DMS 273 (cell line): ENCODE measurements around the gene LACRT.
A peak's percentile ranks its signal among the peaks of the same experiment; 100 is the strongest.
"Not testable (repeated sequence)": the region's sequence is repeated elsewhere in the genome, so short reads cannot be mapped to it uniquely, and the experiment has no call there.

Experiments
- DNase-seq: peaks from one replicate; lab custom pipeline; 2025; ENCODE audit not compliant: unreplicated experiment; lab: John Stamatoyannopoulos, UW

Gene LACRT

GRCh38 chr12:54634795-54635194 lies at the start of gene LACRT:
Gene LACRT, minus strand, starts transcription at chr12:54634895. Its CDS starts 54 bp downstream, at chr12:54634841.
- DNase-seq = no peak

- DNase-seq = no peak
Observed at GRCh38 chr12:54683398-54683797, 48.7 kb upstream of the LACRT start.

GRCh38 chr12:54682674-54683073 lies 48.0 kb upstream of the LACRT start:
- no peak for DNase-seq

- peak; percentile 31 for DNase-seq
Observed at GRCh38 chr12:54680374-54680773, 45.7 kb upstream of the LACRT start.

- DNase-seq = no peak
Observed at GRCh38 chr12:54678131-54678530, 43.4 kb upstream of the LACRT start.

GRCh38 chr12:54667945-54668344 lies 33.2 kb upstream of the LACRT start:
- DNase-seq = no peak

- no peak for DNase-seq
Observed at GRCh38 chr12:54666008-54666407, 31.3 kb upstream of the LACRT start.

- DNase-seq = not testable (repeated sequence)
Observed at GRCh38 chr12:54665022-54665635, 30.4 kb upstream of the LACRT start.

GRCh38 chr12:54663603-54664002 lies 28.9 kb upstream of the LACRT start:
- no peak for DNase-seq

GRCh38 chr12:54662026-54662425 lies 27.3 kb upstream of the LACRT start:
- no peak for DNase-seq

- DNase-seq = no peak
Observed at GRCh38 chr12:54661048-54661447, 26.4 kb upstream of the LACRT start.

- DNase-seq = no peak
Observed at GRCh38 chr12:54660320-54660962, 25.7 kb upstream of the LACRT start.

- DNase-seq = peak; percentile 67
Observed at GRCh38 chr12:54658306-54659264, 23.9 kb upstream of the LACRT start.

GRCh38 chr12:54657105-54657607 lies 22.5 kb upstream of the LACRT start:
- DNase-seq = no peak

- DNase-seq = no peak
Observed at GRCh38 chr12:54654926-54655325, 20.2 kb upstream of the LACRT start.

- DNase-seq = no peak
Observed at GRCh38 chr12:54653025-54653424, 18.3 kb upstream of the LACRT start.

- DNase-seq = no peak
Observed at GRCh38 chr12:54650889-54651288, 16.2 kb upstream of the LACRT start.

- DNase-seq = no peak
Observed at GRCh38 chr12:54650409-54650808, 15.7 kb upstream of the LACRT start.

- DNase-seq = no peak
Observed at GRCh38 chr12:54649825-54650224, 15.1 kb upstream of the LACRT start.

- no peak for DNase-seq
Observed at GRCh38 chr12:54648265-54648664, 13.6 kb upstream of the LACRT start, which contains the start of gene DCD. Gene DCD, minus strand, starts transcription at chr12:54648365. Its CDS starts 62 bp downstream, at chr12:54648303.

GRCh38 chr12:54641554-54641953 lies 6.9 kb upstream of the LACRT start:
- no peak for DNase-seq
